Activated CD4-positive, alpha-beta T cell treated with anti-CD3 and anti-CD28 coated beads for 48 hours (primary cell): Measurements from ENCODE around the gene SVIL.
"Not testable (repeated sequence)": the region's sequence is repeated elsewhere in the genome, so short reads cannot be mapped to it uniquely, and the experiment has no call there.

Experiments used
- DNase-seq: peaks from one replicate; pipeline ENCODE4 v3.0.0-alpha.2; 2020

SVIL gene

DNA sequence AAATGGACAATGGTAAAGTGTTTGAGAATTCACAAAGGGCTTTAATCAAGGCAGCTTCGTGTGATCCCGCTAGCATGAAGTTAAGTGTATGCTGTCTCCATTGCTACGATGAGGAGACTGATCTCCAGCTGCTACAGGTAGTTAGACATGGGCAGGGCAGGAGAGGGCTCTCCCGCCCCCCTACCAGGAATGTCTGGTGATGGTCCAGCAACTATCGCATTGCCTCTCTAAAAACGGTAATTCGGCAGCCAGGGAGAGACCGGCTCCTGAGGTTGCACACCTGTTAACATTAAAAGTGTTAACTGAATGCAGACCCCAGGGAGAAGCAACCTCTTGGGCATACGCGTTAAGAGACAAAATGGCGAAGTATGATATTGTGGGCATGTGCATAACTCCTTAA lies 37.9 kb downstream of the SVIL start:
- DNase-seq: no peak

- no peak for DNase-seq
Measured at GRCh38 chr10:29596356-29596755, 38.4 kb downstream of the SVIL start.

- no peak for DNase-seq
Measured at GRCh38 chr10:29595636-29596225, 39.0 kb downstream of the SVIL start.

DNA sequence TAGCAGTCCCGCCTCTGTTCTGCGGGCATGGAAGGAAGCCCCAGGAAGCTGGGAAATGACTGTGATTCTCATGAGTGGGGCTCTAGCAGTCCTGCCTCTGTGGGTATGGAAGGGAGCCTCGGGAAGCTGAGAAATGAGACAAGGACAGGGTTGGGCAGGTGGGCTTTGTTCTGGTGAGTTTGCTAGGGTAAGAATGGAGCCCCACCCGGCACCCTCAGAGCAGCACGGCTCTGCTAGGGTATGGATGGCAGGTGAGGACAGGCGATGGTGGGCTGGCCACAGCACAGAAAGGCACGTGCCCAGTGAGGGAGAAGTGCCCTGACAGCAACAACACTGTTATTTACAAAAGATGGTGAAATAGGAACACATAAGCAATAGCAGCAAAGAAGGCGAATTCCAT lies 39.6 kb downstream of the SVIL start:
- no peak for DNase-seq

DNA sequence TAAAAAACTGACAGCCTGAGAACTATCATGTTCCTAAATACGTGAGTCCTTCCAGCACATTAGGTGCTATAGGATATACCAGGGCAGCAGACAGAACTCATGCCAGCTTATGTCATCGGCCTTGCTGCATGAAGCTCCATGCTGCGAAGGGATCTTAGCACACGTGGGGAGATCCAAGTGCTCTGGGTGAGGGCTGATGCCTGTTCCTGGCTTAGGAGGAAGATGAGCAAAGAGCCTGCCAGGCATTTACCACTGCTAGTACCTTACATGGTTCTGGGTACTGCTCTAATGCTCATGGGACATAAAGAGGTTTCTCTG lies 43.2 kb downstream of the SVIL start:
- no peak for DNase-seq

DNA sequence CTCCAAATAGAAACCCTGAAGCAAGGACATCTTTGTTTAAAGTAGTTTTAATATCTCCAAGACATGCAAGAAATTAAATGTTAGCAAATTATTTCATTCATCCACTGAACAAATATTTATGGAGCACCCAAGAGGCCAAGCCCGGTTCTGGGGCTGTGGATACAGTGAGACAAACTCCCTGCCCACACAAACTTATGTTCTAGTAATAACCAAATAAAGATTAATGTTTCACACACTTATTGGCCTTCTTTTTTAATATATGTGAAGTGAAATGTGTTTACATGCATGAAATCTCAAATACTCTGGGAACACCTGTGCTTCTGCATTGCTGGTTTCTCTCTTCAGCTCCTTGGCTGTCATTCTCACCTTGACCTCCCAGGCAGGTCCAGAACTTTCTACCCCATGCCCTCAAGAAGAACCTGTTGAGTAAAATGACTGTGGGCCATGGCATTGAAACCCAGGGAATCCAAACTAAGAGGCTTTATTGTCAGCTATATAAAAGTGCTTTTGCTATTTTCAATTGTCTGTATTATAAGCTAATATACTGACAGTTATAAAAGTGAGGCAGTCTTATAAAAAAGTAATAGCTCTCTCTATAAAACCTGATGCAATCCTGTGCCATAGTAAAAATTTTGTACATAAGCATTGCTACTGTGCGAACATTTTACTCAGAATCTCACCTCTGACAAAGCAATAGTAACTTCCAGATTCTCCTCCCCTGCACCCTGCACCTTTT lies 43.7 kb downstream of the SVIL start:
- DNase-seq: no peak

- DNase-seq: no peak
Measured at GRCh38 chr10:29588629-29589421, 45.9 kb downstream of the SVIL start.

- DNase-seq: not testable (repeated sequence)
Measured at GRCh38 chr10:29587750-29588628, 46.8 kb downstream of the SVIL start.

GRCh38 chr10:29587102-29587749 lies 47.5 kb downstream of the SVIL start:
- DNase-seq: not testable (repeated sequence)

DNA sequence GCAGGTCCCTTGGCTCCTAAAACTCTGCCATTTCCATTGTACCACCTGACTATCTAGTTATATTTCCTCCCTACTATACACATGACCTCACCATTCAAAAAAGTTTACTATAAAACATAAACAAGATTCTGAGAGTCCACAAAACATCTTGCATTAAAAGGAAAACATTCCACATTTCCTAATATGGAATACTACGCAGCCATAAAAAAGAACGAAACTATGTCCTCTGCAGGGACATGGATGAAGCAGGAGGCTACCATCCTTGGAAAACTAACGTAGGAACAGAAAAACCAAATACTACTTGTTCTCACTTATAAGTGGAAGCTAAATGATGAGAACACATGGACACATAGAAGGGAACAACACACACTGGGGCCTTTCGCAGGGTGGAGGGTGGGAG lies 48.3 kb downstream of the SVIL start:
- no peak for DNase-seq

DNA sequence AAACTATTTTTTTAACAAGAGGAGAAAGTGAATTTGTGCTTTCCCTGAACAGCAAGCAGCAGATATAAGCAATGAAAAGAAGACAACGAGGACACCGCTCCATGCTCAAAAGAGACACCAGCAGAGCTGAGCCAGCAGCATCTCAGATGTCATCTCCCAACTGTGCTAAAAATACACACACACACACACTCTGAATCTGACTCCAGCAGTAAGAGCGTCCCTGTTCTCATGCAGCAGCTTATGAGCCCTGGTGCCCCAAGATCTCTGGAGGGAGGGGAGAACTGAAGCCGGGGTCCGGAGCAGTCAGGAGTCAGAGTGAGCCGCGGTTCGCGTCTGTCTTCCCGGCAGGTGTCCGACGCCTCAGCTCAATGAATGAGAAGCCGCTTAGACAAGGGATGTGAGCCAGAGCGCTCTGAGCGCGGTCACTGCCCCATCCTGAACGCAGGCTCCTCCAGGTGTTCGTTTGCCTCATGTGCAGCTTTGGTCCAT lies 49.2 kb downstream of the SVIL start:
- no peak for DNase-seq

DNA sequence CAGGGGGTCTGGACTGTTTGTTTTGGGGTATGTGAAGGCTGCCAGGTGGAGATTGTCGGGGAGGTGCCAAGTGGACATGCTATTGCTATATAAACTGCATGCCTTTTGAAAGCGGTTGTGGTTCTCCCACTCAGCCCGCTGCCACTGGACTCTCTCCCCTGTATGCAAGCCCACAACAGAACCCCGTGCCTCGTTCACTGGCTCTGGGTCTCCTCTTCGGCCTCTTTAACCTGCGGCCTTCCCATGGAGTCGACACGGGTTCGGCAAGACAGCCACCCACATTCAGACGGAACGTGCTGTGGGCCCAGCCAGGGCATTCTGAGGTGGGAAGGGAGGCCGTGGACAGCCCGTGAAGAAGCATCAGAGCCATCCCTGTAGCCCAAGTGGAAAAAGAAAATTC lies 50.3 kb downstream of the SVIL start:
- no peak for DNase-seq

- DNase-seq: no peak
Measured at GRCh38 chr10:29583674-29584073, 51.1 kb downstream of the SVIL start.

DNA sequence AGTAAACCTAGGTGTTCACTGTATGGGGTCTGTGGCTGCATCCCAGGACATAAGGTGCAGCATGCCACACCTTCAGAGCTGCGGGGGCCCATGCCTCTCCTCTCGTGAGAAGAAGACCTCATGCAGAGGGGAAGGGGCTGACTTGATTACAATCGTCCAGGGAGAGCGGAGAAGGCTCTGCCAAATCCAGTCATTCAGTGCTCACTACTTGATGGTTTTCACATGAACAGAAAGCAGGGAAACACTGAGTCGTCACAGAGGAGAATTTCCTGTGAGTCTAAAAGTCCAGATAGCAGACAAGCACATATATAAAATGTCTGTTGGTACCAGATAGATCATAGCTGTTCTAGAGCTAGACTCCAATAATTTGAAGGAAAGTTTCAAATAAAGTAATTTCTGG lies 52.0 kb downstream of the SVIL start:
- DNase-seq: peak; percentile 19

DNA sequence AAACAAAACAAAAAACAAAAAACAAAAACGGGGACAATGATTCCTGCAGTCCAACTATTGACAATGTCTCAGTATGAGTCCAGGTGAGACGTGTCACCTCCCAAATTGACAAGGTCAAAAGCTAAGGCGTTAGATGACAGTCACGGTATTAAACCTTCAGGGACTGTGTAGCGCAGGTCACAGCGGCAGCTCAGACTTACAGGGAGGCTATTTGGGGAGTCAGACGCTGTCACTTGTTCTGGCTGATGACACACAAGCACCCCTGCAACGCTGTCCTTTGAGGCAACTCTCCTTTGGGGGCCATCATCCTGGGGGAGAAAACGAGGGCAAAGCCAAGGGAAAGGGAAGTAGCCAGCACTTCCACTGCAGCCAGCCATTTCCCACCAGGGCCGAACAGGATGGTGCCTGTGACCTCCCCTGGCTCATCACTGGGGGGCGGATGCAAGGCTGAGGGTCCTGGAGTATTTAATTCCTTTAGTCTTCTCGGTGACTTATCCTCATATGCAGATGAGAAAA lies 55.3 kb downstream of the SVIL start:
- no peak for DNase-seq

GRCh38 chr10:29578457-29578856 lies 56.3 kb downstream of the SVIL start:
- no peak for DNase-seq

DNA sequence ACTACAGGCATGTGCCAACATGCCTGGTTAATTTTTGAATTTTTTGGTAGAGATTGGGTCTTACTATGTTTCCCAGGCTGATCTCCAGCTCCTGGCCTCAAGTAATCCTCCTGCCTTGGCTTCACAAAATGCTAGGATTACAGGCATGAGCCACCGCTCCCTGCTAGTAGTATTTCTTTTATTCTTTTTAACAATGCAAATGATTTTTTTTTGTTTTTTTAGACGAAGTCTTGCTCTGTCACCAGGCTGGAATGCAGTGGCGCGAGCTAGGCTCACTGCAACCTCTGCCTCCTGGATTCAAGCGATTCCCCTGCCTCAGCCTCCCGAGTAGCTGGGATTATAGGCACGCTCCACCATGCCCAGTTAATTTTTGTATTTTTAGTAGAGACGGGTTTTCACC lies 58.1 kb downstream of the SVIL start:
- no peak for DNase-seq

- no peak for DNase-seq
Measured at GRCh38 chr10:29575098-29575455, 59.7 kb downstream of the SVIL start.

DNA sequence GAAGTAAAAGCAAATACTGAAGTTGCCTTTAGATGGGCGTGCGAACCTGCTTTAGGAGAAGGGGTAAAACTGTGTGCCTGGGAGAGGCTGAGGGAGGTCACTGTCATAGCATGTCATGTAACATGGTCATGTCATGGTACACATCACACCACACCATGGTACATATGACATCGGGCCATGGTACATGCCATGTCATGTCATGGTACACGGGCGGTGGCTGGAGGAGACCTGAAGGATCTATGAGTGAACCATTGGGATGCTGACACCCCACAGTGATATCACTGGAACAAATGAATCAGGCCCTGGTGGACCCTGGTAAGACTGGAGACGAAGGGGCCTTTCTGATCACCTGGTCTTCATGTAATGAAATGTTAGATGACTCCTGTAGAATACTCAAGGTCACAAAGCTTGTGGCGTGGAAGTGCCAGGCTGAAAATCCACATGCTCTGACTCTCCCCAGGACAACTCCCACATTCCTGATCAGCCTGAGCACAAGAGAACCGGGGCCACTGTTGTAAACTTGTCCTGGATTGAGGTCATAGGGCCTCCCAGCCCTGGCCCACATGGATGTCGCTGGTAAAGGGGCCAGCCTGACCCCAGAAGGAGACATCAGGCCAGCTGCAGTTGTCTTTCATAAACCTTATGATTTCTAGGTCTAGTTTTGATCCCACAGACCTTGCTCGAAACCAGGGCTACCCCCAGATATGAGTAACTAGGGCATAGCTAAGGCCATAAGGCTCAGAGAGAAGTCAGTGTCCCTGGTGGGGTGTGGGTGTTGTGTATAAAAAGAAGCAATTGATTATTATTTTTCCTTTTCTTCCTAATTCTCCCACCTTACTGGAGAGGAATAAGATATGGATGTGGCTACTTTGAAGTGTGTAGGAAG lies 60.3 kb downstream of the SVIL start:
- DNase-seq: not testable (repeated sequence)

GRCh38 chr10:29570248-29570647 lies 64.5 kb downstream of the SVIL start:
- DNase-seq: not testable (repeated sequence)

DNA sequence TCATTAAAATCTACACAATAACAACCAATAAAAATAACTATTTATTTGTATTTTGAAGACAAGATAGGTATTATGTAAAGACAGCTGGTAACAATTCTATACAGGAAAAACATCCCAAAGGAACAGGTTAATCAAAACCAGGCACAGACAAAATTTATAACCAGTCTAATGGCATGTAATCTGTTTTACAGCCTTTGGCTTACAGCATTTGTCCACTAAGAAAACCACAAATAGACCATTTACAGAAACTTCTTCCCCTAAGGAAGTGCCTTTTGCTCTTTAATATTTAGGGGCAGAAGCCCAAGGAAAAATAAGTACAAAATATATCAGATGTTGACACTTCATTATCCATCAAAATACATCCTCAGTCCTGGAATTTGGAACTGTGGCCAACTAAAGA lies 65.0 kb downstream of the SVIL start:
- no peak for DNase-seq
